Neural progenitor cell (in vitro differentiated cells): ENCODE data around the gene PAPPA2. TPM values are rescaled to one million over a fixed set of nuclear protein-coding genes. Genes with fewer than 3 reads are reported as not detected.
A peak's percentile ranks its signal among the peaks of the same experiment; 100 is the strongest.

Source experiments
- DNase-seq: peaks from one replicate; pipeline ENCODE4 v3.0.0-alpha.2; 2016; ENCODE audit warnings: low spot score
- H2AFZ ChIP-seq: fragments of 200-600 bp; sonication (generic); replicated peaks from 2 replicates; pipeline ENCODE4 v1.6.1; 2016; ENCODE audit warnings: antibody characterized with exemption
- H3F3A ChIP-seq: fragments of 200-600 bp; sonication (generic); 2 replicates; pipeline ENCODE4 v1.6.1; 2016; ENCODE audit warnings: antibody characterized with exemption, low read depth
- H3K27ac ChIP-seq: fragments of 200-600 bp; sonication (generic); 2 replicates; pipeline ENCODE4 v1.5.1; 2016; ENCODE audit warnings: mild to moderate bottlenecking
- H3K27me3 ChIP-seq: fragments of 200-600 bp; sonication (generic); 2 replicates; pipeline ENCODE4 v1.6.1; 2016; ENCODE audit warnings: mild to moderate bottlenecking, moderate library complexity
- H3K36me3 ChIP-seq: fragments of 200-600 bp; sonication (generic); 2 replicates; pipeline ENCODE4 v1.5.1; 2016
- H3K4me1 ChIP-seq: fragments of 200-600 bp; sonication (generic); 2 replicates; pipeline ENCODE4 v1.6.1; 2016; ENCODE audit warnings: mixed run types
- H3K4me2 ChIP-seq: fragments of 200-600 bp; sonication (generic); 2 replicates; pipeline ENCODE4 v1.6.1; 2016
- H3K4me3 ChIP-seq: fragments of 200-600 bp; sonication (generic); 2 replicates; pipeline ENCODE4 v1.5.1; 2016
- H3K79me2 ChIP-seq: fragments of 200-600 bp; sonication (generic); 2 replicates; pipeline ENCODE4 v1.6.1; 2016; ENCODE audit warnings: low read depth
- H3K9ac ChIP-seq: fragments of 200-600 bp; sonication (generic); 2 replicates; pipeline ENCODE4 v1.6.1; 2016
- H3K9me3 ChIP-seq: fragments of 200-600 bp; sonication (generic); 2 replicates; pipeline ENCODE4 v1.5.1; 2016; ENCODE audit warnings: low read depth
- H4K20me1 ChIP-seq: fragments of 200-600 bp; sonication (generic); 2 replicates; pipeline ENCODE4 v1.6.1; 2016; ENCODE audit warnings: low read depth
- H3K27ac Mint-ChIP-seq: 3 replicates; pipeline ENCODE4 v1.8.0; 2021; ENCODE audit warnings: mixed read lengths
- H3K27me3 Mint-ChIP-seq: 2 replicates; pipeline ENCODE4 v1.8.0; 2022; ENCODE audit warnings: low read depth, mild to moderate bottlenecking, inconsistent platforms, moderate library complexity, mixed read lengths; ENCODE audit not compliant: insufficient read depth
- H3K36me3 Mint-ChIP-seq: 3 replicates; pipeline ENCODE4 v1.8.0; 2021; ENCODE audit warnings: mixed read lengths
- H3K4me1 Mint-ChIP-seq: 3 replicates; pipeline ENCODE4 v1.8.0; 2021; ENCODE audit warnings: mixed read lengths
- H3K4me3 Mint-ChIP-seq: 3 replicates; pipeline ENCODE4 v1.8.0; 2021; ENCODE audit warnings: mild to moderate bottlenecking, moderate library complexity, mixed read lengths
- H3K9me3 Mint-ChIP-seq: 3 replicates; pipeline ENCODE4 v1.8.0; 2020; ENCODE audit warnings: mixed read lengths
- EZH2 ChIP-seq: fragments of 200-600 bp; sonication (generic); IDR thresholded peaks from 2 replicates; pipeline ENCODE4 v1.6.1; 2017; ENCODE audit warnings: antibody characterized with exemption, mild to moderate bottlenecking, moderate library complexity
- EZH2phosphoT487 ChIP-seq: fragments of 200-600 bp; sonication (generic); IDR thresholded peaks from 2 replicates; pipeline ENCODE4 v1.6.1; 2017; ENCODE audit warnings: antibody characterized with exemption
- total RNA-seq: library from RNA; depleted of rRNA; stranded (reverse); fragments of >200 nt; gene quantifications from 2 replicates; pipeline ENCODE4 v1.2.3, GENCODE V29; 2015; ENCODE audit warnings: low replicate concordance
- TF ChIP-seq, protein P1 (sequence below): fragments of 200-600 bp; sonication (generic); IDR thresholded peaks from 2 replicates; pipeline ENCODE4 v1.5.1; 2017; ENCODE audit warnings: antibody characterized with exemption, mild to moderate bottlenecking

PAPPA2 gene
- total RNA-seq, 1 donor from 2014 or later, result 0.17 TPM

DNA sequence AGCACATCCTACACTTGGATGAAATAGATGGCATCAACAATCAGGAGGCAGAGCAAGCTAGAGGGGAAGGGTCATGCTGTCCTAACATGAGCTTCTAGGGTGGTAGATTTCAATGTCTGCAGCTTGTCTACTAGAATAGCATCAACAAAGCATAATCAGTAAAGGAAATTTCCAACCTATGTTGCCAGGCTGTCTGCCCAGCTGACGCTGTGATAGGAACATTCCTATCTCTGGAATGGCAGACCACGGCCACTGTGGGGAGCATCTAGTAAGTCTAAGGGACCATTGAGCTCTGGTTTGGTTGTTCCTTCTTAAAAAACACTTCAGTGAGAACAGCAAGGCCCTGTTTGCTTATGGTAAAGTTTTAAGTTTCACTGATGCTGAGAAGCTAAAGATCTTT lies 206.8 kb downstream of the PAPPA2 start:
- H3K36me3 Mint-ChIP-seq, result no peaks in the 10 kb centered on the region
- no peaks in the 10 kb centered on the region for H3F3A ChIP-seq
- H4K20me1 ChIP-seq, result no peaks in the 10 kb centered on the region

DNA sequence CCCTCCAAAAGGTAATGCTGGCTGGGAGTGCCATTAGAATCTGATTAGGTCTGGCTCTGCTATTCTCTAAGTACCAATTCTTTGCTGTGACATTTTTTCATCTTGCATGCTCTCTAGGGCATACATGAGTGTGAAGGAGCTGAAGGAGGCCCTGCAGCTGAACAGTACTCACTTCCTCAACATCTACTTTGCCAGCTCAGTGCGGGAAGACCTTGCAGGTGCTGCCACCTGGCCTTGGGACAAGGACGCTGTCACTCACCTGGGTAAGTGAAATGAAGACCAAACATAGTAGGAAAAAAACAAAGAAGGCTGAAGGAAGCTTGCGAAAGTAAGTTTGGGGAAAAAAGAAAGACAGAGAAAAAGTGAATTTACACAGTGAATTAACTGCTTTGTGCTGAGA lies 207.9 kb downstream of the PAPPA2 start:
- H3K27ac Mint-ChIP-seq, result no peak overlapping the region
- H3K27me3 Mint-ChIP-seq, result peaks cover 5% of the 10 kb centered on the region

More for the DNA sequence above, 206.8 kb downstream of the PAPPA2 start:
- H3K27me3 Mint-ChIP-seq, result peaks cover 3% of the 10 kb centered on the region
- no peak overlapping the region for H3K4me2 ChIP-seq
- no peak for DNase-seq
- no peaks in the 10 kb centered on the region for H3K27me3 ChIP-seq
- no peak overlapping the region for H2AFZ ChIP-seq
- H3K4me3 ChIP-seq, result no peak overlapping the region
- H3K9me3 Mint-ChIP-seq, result no peaks in the 10 kb centered on the region
- H3K9ac ChIP-seq, result no peak overlapping the region
- no peak overlapping the region for H3K27ac Mint-ChIP-seq
- no peaks in the 10 kb centered on the region for H3K4me1 ChIP-seq
- H3K36me3 ChIP-seq, result no peaks in the 10 kb centered on the region
- no peaks in the 10 kb centered on the region for H3K9me3 ChIP-seq
- H3K4me3 Mint-ChIP-seq, result no peak overlapping the region
- H3K4me1 Mint-ChIP-seq, result no peaks in the 10 kb centered on the region
- no peak overlapping the region for H3K27ac ChIP-seq
- H3K79me2 ChIP-seq, result no peaks in the 10 kb centered on the region
- TF ChIP-seq EZH2phosphoT487 (no peak), EZH2 (no peak)
- TF ChIP-seq, protein P1, sequence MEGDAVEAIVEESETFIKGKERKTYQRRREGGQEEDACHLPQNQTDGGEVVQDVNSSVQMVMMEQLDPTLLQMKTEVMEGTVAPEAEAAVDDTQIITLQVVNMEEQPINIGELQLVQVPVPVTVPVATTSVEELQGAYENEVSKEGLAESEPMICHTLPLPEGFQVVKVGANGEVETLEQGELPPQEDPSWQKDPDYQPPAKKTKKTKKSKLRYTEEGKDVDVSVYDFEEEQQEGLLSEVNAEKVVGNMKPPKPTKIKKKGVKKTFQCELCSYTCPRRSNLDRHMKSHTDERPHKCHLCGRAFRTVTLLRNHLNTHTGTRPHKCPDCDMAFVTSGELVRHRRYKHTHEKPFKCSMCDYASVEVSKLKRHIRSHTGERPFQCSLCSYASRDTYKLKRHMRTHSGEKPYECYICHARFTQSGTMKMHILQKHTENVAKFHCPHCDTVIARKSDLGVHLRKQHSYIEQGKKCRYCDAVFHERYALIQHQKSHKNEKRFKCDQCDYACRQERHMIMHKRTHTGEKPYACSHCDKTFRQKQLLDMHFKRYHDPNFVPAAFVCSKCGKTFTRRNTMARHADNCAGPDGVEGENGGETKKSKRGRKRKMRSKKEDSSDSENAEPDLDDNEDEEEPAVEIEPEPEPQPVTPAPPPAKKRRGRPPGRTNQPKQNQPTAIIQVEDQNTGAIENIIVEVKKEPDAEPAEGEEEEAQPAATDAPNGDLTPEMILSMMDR, result no peak

DNA sequence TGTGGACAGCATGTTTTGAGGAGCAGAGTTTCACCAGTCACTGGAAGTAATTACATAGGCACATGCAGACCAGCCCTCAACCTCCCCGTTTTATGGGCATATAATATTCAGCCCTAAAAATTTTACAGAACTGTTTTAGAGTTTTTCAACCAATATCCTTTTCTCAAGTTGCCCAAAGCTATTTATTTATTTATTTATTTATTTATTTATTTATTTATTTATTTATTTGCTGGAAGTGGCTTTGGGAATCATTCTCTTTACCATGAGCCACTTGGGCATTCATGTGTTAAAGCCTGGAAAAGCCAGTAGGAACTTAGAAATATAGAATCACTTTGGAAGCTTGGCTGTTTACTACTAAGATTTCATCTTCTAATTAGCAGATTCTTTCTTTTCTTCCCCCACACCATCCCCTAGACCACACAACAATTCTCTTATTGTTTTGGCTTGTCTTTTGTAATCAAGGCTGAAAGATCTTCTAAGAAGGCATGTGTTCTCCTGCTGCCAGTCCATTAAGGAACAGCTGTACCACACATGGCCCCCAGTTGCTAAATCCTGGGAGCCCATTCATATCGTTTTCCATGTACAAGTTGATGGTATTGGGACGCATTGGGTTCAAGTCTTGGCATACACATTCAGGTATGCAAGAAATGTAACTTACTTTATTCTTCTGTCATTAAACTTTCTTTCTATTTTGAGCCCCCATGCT lies 220.0 kb downstream of the PAPPA2 start:
- Histone ChIP-seq H3K27me3 (no peaks in the 10 kb centered on the region), H3K36me3 (no peaks in the 10 kb centered on the region), H2AFZ (no peak overlapping the region), H3K4me1 (peaks cover 17% of the 10 kb centered on the region), H3K27ac (no peak overlapping the region), H3K79me2 (no peaks in the 10 kb centered on the region), H3K9me3 (no peaks in the 10 kb centered on the region), H3F3A (no peaks in the 10 kb centered on the region), H4K20me1 (no peaks in the 10 kb centered on the region), H3K4me3 (no peak overlapping the region), H3K9ac (no peak overlapping the region), H3K4me2 (no peak overlapping the region)
- Mint-ChIP-seq H3K36me3 (no peaks in the 10 kb centered on the region), H3K4me1 (no peaks in the 10 kb centered on the region), H3K4me3 (no peak overlapping the region), H3K9me3 (no peaks in the 10 kb centered on the region), H3K27ac (no peak overlapping the region), H3K27me3 (peaks cover 6% of the 10 kb centered on the region)
- peak; percentile 28 for DNase-seq
- TF ChIP-seq EZH2 (no peak), EZH2phosphoT487 (no peak)
- TF ChIP-seq, protein P1, result no peak

More for the DNA sequence above, 207.9 kb downstream of the PAPPA2 start:
- no peak overlapping the region for H2AFZ ChIP-seq
- Mint-ChIP-seq H3K9me3 (no peaks in the 10 kb centered on the region), H3K4me1 (no peaks in the 10 kb centered on the region), H3K36me3 (no peaks in the 10 kb centered on the region), H3K4me3 (no peak overlapping the region)
- no peak overlapping the region for H3K4me2 ChIP-seq
- TF ChIP-seq EZH2 (no peak), EZH2phosphoT487 (no peak)
- TF ChIP-seq, protein P1, result no peak
- H3F3A ChIP-seq, result no peaks in the 10 kb centered on the region
- no peaks in the 10 kb centered on the region for H3K4me1 ChIP-seq
- H3K27me3 ChIP-seq, result no peaks in the 10 kb centered on the region
- H4K20me1 ChIP-seq, result no peaks in the 10 kb centered on the region
- H3K4me3 ChIP-seq, result no peak overlapping the region
- H3K79me2 ChIP-seq, result no peaks in the 10 kb centered on the region
- H3K36me3 ChIP-seq, result no peaks in the 10 kb centered on the region
- DNase-seq, result no peak
- no peak overlapping the region for H3K9ac ChIP-seq
- no peaks in the 10 kb centered on the region for H3K9me3 ChIP-seq
- no peak overlapping the region for H3K27ac ChIP-seq
